ENCODE measurements around the gene ITGB6. TPM values are rescaled to one million over a fixed set of nuclear protein-coding genes. Genes with fewer than 3 reads are reported as not detected.

ITGB6 gene
- total and polyA plus RNA-seq, 3 donors from 2014 or later: 0.12 to 0.79 (median 0.18) TPM

- WGBS, 2 donors: 89 to 91% methylated on average over 3 of the region's 3 CpGs
- Histone ChIP-seq H3K27ac (no peak overlapping the region), H3K36me3 (ENCODE audit: low read depth, missing control alignments) (no peaks in the 10 kb centered on the region), H3K4me1 (no peaks in the 10 kb centered on the region), H3K27me3 (no peaks in the 10 kb centered on the region), H3K9me3 (no peaks in the 10 kb centered on the region), H3K4me3 (no peak overlapping the region)
- intact Hi-C loops (cut with DNase I; ENCODE audit: low total_unique reads): no loop called here
- TF ChIP-seq CTCF (IDR thresholded peaks at IDR 0.05): no peak
- TF ChIP-seq POLR2A (IDR thresholded peaks at IDR 0.05): no peak
- DNase-seq: no peak
Observed at GRCh38 chr2:160114020-160114419, 86.1 kb downstream of the ITGB6 start.

GRCh38 chr2:160111951-160112798 lies 87.9 kb downstream of the ITGB6 start:
- no peak overlapping the region for H3K27ac ChIP-seq
- no peaks in the 10 kb centered on the region for H3K27me3 ChIP-seq
- no peaks in the 10 kb centered on the region for H3K4me1 ChIP-seq
- H3K4me3 ChIP-seq: no peak overlapping the region
- H3K36me3 ChIP-seq (ENCODE audit: low read depth, missing control alignments): no peaks in the 10 kb centered on the region
- 85 to 88% methylated on average over 8 of the region's 8 CpGs for WGBS, 2 donors
- no peak for DNase-seq
- no peaks in the 10 kb centered on the region for H3K9me3 ChIP-seq
- TF ChIP-seq POLR2A (IDR thresholded peaks at IDR 0.05) (no peak), CTCF (IDR thresholded peaks at IDR 0.05) (no peak)
- intact Hi-C loops (cut with DNase I; ENCODE audit: low total_unique reads): no loop called here

GRCh38 chr2:160110674-160111239 lies 89.3 kb downstream of the ITGB6 start:
- no peaks in the 10 kb centered on the region for H3K9me3 ChIP-seq
- intact Hi-C loops (cut with DNase I; ENCODE audit: low total_unique reads): no loop called here
- H3K27ac ChIP-seq: no peak overlapping the region
- H3K4me1 ChIP-seq: no peaks in the 10 kb centered on the region
- 91% methylated on average over 7 of the region's 7 CpGs for WGBS, 2 donors
- no peak overlapping the region for H3K4me3 ChIP-seq
- TF ChIP-seq CTCF (IDR thresholded peaks at IDR 0.05) (no peak), POLR2A (IDR thresholded peaks at IDR 0.05) (no peak)
- H3K27me3 ChIP-seq: no peaks in the 10 kb centered on the region
- DNase-seq: no peak
- no peaks in the 10 kb centered on the region for H3K36me3 ChIP-seq (ENCODE audit: low read depth, missing control alignments)

DNA sequence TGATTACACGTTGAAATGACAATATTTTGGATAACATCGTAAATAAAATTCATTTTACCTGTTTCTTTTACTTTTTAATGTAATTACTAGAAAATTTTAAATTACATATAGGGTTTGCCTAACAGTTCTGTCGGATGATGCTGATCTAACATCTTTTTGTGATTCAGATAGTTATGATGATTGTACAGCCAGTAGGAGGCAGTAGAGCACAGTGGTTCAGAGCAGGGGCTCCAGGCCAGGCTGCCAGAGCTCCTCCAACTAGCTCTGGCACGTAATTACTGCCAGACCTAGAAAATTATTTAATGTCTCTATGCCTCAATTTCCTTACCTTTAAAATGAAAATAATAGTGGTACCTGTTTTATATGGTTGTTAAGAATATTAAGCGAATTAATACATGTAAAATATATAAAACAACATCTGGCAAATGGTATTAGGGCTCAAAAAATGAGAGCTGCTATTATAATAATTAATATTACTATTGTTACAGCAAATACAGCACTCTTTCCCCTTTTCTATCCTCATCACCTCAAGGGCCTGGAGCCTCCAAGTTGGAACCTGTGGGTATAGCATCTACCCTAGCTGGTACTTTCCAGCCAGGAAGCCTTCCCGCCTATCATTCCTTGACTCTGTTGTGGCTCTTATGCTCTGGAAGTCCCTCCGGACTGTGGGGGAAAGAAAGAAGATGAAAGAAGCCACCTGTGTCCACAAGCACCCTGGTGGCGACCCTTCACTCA lies 90.0 kb downstream of the ITGB6 start:
- H3K36me3 ChIP-seq (ENCODE audit: low read depth, missing control alignments): no peaks in the 10 kb centered on the region
- DNase-seq: peak; percentile 67
- intact Hi-C loops (cut with DNase I; ENCODE audit: low total_unique reads): no loop called here
- no peak overlapping the region for H3K4me3 ChIP-seq
- TF ChIP-seq CTCF (IDR thresholded peaks at IDR 0.05) (peak; percentile 49 to 60 (median 55)), POLR2A (IDR thresholded peaks at IDR 0.05) (no peak)
- no peaks in the 10 kb centered on the region for H3K27me3 ChIP-seq
- H3K4me1 ChIP-seq: no peaks in the 10 kb centered on the region
- 57 to 58% methylated on average over 8 of the region's 8 CpGs for WGBS, 2 donors
- H3K9me3 ChIP-seq: no peaks in the 10 kb centered on the region
- H3K27ac ChIP-seq: no peak overlapping the region

Measured in testis (tissue), 3 donors.